ENCODE measurements around the gene SNAP91. TPM values are rescaled to one million over a fixed set of nuclear protein-coding genes. Genes with fewer than 3 reads are reported as not detected.
"Not testable (repeated sequence)": the region's sequence is repeated elsewhere in the genome, so short reads cannot be mapped to it uniquely, and the experiment has no call there.

The SNAP91 gene, protein sequence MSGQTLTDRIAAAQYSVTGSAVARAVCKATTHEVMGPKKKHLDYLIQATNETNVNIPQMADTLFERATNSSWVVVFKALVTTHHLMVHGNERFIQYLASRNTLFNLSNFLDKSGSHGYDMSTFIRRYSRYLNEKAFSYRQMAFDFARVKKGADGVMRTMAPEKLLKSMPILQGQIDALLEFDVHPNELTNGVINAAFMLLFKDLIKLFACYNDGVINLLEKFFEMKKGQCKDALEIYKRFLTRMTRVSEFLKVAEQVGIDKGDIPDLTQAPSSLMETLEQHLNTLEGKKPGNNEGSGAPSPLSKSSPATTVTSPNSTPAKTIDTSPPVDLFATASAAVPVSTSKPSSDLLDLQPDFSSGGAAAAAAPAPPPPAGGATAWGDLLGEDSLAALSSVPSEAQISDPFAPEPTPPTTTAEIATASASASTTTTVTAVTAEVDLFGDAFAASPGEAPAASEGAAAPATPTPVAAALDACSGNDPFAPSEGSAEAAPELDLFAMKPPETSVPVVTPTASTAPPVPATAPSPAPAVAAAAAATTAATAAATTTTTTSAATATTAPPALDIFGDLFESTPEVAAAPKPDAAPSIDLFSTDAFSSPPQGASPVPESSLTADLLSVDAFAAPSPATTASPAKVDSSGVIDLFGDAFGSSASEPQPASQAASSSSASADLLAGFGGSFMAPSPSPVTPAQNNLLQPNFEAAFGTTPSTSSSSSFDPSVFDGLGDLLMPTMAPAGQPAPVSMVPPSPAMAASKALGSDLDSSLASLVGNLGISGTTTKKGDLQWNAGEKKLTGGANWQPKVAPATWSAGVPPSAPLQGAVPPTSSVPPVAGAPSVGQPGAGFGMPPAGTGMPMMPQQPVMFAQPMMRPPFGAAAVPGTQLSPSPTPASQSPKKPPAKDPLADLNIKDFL
- not detected in 2 replicates for total RNA-seq

DNA sequence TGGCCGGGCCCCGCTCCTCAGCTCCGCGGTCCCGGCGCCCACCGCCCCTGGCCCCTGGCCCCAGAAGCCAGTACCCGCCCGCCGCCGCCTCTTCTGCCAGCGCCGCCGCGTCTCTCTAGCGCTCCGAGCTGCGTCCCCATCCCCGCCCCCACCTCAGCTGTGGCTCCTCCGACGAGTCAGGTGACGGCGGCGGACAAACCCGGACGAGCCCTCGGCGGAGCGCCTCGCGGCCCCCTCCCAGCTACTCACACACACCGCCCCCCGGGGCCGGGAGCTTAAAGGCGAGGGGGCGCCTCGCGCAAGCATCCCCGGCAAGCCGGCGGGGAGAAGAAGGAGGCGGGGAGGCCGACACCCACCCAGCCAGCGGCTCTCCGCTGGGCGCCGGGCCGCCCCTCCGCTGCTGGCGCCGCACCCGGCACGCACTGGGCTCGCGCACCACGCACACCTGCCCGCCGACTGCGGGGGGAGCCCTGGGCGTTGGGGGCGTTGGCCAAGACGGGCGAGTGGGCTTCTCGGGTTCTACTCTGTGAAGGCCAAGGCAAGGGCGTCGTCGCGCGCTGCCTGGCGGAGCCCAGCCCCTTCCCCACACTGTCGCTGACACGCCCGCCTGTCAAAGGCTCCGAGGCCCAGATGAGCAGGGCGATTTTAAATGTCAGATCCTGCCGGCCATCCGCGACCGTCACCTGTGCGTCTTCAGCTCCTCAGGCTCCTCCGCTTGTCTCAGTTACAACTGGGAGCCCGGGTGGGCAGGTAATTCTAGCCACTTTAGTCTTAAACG lies at the start of gene SNAP91:
Gene SNAP91 (minus strand): TSS at position 132 of the 778 bp plus-strand sequence. CDS start 1,174 bp downstream, outside the sequence.
- Mint-ChIP-seq H3K4me3 (peak within 1 kb of the TSS; percentile 55), H3K36me3 (ENCODE audit: low read depth) (no peaks in the 10 kb centered on the region), H3K27ac (no peak within 1 kb of the TSS), H3K9me3 (peaks cover 4% of the 10 kb centered on the region), H3K27me3 (peaks cover 39% of the 10 kb centered on the region), H3K4me1 (no peaks in the 10 kb centered on the region)
- DNase-seq, result no peak
- intact Hi-C loops (cut with micrococcal nuclease), result loop anchor here (10.0 kb wide), 1 partner anchor 1056 kb away; the partner anchor contains the start of gene TBX18

DNA sequence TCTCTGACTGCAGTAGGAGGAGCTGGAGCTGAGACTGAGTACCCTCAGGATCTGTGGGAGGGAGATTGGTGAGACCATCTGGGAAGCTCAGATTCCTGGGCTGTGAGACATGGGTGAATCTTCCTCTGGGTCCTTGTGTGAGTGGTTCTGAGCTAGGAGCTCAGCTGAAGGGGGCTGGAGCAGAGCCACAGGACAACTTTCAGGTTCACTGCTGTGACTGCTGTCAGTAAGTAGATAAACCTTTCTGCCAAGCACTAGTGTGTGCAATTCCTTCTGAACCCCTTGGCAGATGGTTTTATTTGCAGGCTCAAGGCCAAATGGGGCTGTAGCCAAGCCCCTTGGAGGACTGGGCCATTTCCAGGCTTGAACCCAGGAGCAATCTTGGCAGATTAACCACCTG lies 49.6 kb upstream of the SNAP91 start:
- Mint-ChIP-seq H3K4me1 (no peaks in the 10 kb centered on the region), H3K9me3 (peaks cover 9% of the 10 kb centered on the region)
- DNase-seq, result no peak

DNA sequence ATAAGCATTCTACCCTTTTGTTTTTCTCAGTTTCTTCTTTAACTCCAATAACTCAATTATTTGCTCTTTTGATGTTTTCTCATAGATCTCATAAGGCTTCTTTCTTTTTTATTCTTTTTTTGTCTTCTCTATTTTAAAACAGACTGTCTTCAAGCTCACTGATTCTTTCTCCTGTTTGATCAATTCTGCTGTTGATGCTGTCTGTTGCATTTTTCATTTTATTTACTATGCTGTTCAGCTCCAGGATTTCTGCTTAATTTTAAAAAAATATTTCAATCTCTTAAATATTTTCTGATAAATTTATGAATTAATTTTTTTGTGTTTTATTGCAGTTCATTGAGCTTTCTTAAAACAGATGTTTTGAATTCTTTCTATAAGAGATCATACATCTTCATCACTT lies 48.1 kb upstream of the SNAP91 start:
- Mint-ChIP-seq H3K4me1 (no peaks in the 10 kb centered on the region), H3K9me3 (peaks cover 9% of the 10 kb centered on the region), H3K27ac (no peak overlapping the region), H3K27me3 (no peaks in the 10 kb centered on the region), H3K4me3 (no peak overlapping the region), H3K36me3 (ENCODE audit: low read depth) (no peaks in the 10 kb centered on the region)
- DNase-seq, result no peak
- intact Hi-C loops (cut with micrococcal nuclease), result no loop called here

More for the DNA sequence above, 49.6 kb upstream of the SNAP91 start:
- no peak overlapping the region for H3K27ac Mint-ChIP-seq
- intact Hi-C loops (cut with micrococcal nuclease), result no loop called here
- no peaks in the 10 kb centered on the region for H3K27me3 Mint-ChIP-seq
- H3K36me3 Mint-ChIP-seq (ENCODE audit: low read depth), result no peaks in the 10 kb centered on the region
- no peak overlapping the region for H3K4me3 Mint-ChIP-seq

DNA sequence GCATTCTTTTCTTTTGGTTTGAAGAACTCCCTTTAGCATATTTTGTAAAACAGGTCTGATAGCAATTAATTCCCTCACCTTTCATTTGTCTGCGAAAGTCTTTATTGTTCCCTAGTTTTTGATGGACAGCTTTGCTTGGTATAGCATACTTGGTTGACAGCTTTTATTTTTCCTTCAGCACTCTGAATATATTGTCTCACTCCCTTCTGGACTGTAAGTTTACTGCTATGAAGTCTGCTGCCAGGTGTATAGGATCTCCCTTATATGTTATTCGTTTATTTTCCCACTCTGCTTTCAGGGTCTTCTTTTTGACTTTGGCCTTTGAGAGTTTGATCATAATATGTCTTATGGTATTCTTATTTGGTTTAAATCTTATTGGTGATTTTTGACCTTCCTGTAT lies 47.7 kb upstream of the SNAP91 start:
- no peak for DNase-seq
- H3K9me3 Mint-ChIP-seq, result peaks cover 9% of the 10 kb centered on the region
- H3K4me1 Mint-ChIP-seq, result no peaks in the 10 kb centered on the region
- intact Hi-C loops (cut with micrococcal nuclease), result no loop called here
- no peaks in the 10 kb centered on the region for H3K36me3 Mint-ChIP-seq (ENCODE audit: low read depth)
- no peak overlapping the region for H3K4me3 Mint-ChIP-seq
- H3K27me3 Mint-ChIP-seq, result no peaks in the 10 kb centered on the region
- no peak overlapping the region for H3K27ac Mint-ChIP-seq

DNA sequence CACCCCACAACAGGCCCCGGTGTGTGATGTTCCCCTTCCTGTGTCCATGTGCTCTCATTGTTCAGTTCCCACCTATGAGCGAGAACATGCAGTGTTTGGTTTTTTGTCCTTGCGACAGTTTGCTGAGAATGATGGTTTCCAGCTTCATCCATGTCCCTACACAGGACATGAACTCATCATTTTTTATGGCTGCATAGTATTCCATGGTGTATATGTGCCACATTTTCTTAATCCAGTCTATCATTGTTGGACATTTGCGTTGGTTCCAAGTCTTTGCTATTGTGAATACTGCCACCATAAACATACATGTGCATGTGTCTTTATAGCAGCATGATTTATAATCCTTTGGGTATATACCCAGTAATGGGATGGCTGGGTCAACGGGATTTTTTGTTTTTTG lies 43.5 kb upstream of the SNAP91 start:
- H3K9me3 Mint-ChIP-seq; H3K36me3 Mint-ChIP-seq (ENCODE audit: low read depth); H3K27ac Mint-ChIP-seq; H3K27me3 Mint-ChIP-seq; H3K4me3 Mint-ChIP-seq; intact Hi-C loops (cut with micrococcal nuclease); DNase-seq; H3K4me1 Mint-ChIP-seq: not testable (repeated sequence)

DNA sequence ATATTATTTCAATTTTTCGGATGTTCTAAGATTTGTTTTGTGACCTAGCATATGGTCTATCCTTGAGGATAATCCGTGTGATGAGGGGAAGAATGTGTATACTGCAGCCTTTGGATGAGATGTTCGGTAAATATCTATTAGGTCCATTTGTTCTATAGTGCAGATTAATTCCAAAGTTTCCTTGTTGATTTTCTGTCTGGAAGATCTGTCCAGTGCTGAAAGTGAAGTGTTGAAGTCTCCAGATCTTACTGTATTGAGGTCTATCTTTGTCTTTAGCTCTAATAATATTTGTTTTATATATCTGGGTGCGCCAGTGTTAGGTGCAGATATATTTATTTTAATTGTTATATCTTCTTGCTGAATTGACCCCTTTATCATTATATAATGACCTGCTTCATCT lies 32.2 kb upstream of the SNAP91 start:
- Mint-ChIP-seq H3K4me3 (no peak overlapping the region), H3K36me3 (ENCODE audit: low read depth) (no peaks in the 10 kb centered on the region), H3K4me1 (no peaks in the 10 kb centered on the region), H3K27me3 (no peaks in the 10 kb centered on the region), H3K9me3 (no peaks in the 10 kb centered on the region), H3K27ac (no peak overlapping the region)
- no peak for DNase-seq
- intact Hi-C loops (cut with micrococcal nuclease), result no loop called here

DNA sequence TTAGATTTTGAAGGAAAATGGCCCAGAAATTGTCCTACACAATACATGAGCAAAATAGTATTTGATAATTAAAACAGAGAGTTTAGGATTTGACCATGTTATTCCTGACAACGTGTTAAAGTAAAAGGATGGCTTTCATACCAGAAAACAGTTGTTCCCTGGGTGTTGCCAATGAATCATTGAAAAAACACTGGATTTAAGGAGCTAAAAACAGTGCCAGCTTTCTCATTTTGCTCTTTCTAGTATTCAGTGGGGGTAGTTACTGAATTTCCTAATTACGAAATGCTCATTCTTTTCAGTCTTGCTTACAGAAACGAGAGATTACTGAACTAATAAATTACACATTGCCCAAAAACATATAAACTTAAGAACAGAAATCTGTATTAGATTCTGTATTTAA lies 26.6 kb upstream of the SNAP91 start:
- no peak overlapping the region for H3K4me3 Mint-ChIP-seq
- H3K27ac Mint-ChIP-seq, result no peak overlapping the region
- no peaks in the 10 kb centered on the region for H3K27me3 Mint-ChIP-seq
- DNase-seq, result no peak
- no peaks in the 10 kb centered on the region for H3K9me3 Mint-ChIP-seq
- intact Hi-C loops (cut with micrococcal nuclease), result no loop called here
- no peaks in the 10 kb centered on the region for H3K4me1 Mint-ChIP-seq
- H3K36me3 Mint-ChIP-seq (ENCODE audit: low read depth), result no peaks in the 10 kb centered on the region

DNA sequence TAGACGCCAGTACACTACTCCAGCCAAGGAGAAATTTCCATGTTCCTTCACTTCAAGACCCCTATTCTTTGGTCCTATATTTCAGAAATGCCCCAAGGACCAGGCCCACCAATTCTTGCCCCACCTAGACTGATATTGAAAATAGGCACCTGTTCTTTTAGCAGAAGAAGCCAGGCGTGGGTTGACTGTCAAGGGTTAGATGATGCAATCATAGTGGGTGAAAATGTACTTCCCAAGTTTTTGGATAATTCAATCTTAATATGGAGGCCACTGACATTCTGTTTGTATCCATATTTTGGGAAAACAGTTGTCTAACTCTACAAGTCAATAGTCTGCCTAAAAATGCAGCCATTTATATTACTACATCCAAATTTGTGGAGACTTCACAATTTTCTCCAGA lies 21.0 kb upstream of the SNAP91 start:
- H3K36me3 Mint-ChIP-seq (ENCODE audit: low read depth), result no peaks in the 10 kb centered on the region
- H3K9me3 Mint-ChIP-seq, result no peaks in the 10 kb centered on the region
- no peaks in the 10 kb centered on the region for H3K27me3 Mint-ChIP-seq
- H3K4me1 Mint-ChIP-seq, result no peaks in the 10 kb centered on the region
- no peak for DNase-seq
- no peak overlapping the region for H3K4me3 Mint-ChIP-seq
- intact Hi-C loops (cut with micrococcal nuclease), result no loop called here
- H3K27ac Mint-ChIP-seq, result no peak overlapping the region

DNA sequence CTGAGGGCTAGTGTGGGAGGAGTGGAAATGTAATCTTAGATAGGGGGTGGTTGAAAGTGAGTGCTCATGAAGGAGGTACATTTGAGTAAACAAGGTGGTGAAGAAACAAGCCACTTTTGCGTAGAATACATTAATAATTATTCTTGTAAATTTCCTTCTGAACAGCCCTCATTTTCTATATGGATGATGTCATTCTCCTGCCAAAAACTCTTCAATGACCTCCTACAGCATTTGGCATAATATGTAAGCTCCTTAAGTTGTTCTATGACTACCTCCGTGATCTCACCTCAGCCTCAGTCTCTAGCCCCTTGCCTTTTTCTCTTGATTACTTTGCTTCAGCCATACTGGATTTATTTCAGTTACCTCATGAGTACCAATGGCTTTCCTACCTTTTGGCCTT lies 14.0 kb upstream of the SNAP91 start:
- Mint-ChIP-seq H3K9me3 (no peaks in the 10 kb centered on the region), H3K4me1 (no peaks in the 10 kb centered on the region), H3K4me3 (no peak overlapping the region), H3K27ac (no peak overlapping the region), H3K27me3 (no peaks in the 10 kb centered on the region), H3K36me3 (ENCODE audit: low read depth) (no peaks in the 10 kb centered on the region)
- no peak for DNase-seq
- intact Hi-C loops (cut with micrococcal nuclease), result no loop called here

DNA sequence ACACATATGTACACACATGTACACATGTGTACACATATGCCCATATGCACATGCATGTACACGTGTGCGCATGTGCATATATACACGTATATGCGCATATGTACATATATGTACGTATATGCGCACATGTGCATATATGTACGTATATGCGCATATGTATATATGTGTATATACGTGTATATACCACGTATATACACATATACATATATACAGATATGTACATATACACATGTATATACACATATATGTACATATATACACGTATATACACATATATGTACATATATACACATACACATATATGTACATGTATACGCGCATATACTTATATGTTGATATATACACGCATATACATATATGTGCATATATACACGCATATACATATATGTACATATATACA lies 8.9 kb upstream of the SNAP91 start:
- no peak for DNase-seq
- no peaks in the 10 kb centered on the region for H3K4me1 Mint-ChIP-seq
- no peak overlapping the region for H3K4me3 Mint-ChIP-seq
- H3K27ac Mint-ChIP-seq, result no peak overlapping the region
- H3K27me3 Mint-ChIP-seq, result no peaks in the 10 kb centered on the region
- H3K9me3 Mint-ChIP-seq, result no peaks in the 10 kb centered on the region
- H3K36me3 Mint-ChIP-seq (ENCODE audit: low read depth), result no peaks in the 10 kb centered on the region
- intact Hi-C loops (cut with micrococcal nuclease), result no loop called here

DNA sequence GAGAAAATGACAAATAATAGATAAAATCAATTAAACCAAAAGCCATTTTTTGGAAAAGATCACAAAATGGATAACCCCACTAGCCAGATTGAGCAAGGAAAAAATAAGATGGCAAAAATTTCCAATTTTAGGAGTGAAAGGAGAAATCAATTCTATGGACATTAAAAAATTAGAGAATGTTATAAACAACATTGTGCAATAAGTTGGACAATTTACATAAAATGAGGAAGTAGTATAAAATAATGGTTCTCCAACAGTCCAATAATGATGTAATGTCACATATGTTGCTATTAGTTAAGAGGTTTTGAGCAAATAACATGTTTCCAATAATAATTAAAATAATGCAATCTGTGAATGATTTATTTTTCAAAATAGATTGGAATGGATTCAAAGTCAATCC lies 3.1 kb upstream of the SNAP91 start:
- Mint-ChIP-seq H3K4me1 (no peaks in the 10 kb centered on the region), H3K36me3 (ENCODE audit: low read depth) (no peaks in the 10 kb centered on the region), H3K4me3 (no peak overlapping the region), H3K27ac (no peak overlapping the region), H3K9me3 (peaks cover 4% of the 10 kb centered on the region), H3K27me3 (peaks cover 27% of the 10 kb centered on the region)
- no peak for DNase-seq
- intact Hi-C loops (cut with micrococcal nuclease), result no loop called here

DNA sequence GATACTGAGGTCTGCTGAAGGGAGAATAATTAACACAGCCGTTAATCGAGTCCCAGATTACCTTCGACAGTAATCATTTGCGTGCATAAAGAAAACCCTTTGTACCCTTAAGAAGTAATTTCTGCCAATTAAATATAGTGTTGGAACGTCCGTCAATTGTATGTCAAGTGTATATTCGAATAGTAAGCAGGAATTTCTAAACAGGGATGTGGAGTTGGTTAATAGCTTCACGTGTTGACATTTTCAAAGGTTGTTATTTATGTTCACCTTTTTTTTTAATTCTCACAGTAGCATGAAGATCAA lies 798 bp upstream of the SNAP91 start:
- intact Hi-C loops (cut with micrococcal nuclease), result loop anchor here (10.0 kb wide), 1 partner anchor 1055 kb away; the partner anchor contains the start of gene TBX18
- Mint-ChIP-seq H3K27ac (no peak overlapping the region), H3K27me3 (peaks cover 39% of the 10 kb centered on the region), H3K36me3 (ENCODE audit: low read depth) (no peaks in the 10 kb centered on the region), H3K4me1 (no peaks in the 10 kb centered on the region), H3K4me3 (no peak overlapping the region), H3K9me3 (peaks cover 4% of the 10 kb centered on the region)
- no peak for DNase-seq

DNA sequence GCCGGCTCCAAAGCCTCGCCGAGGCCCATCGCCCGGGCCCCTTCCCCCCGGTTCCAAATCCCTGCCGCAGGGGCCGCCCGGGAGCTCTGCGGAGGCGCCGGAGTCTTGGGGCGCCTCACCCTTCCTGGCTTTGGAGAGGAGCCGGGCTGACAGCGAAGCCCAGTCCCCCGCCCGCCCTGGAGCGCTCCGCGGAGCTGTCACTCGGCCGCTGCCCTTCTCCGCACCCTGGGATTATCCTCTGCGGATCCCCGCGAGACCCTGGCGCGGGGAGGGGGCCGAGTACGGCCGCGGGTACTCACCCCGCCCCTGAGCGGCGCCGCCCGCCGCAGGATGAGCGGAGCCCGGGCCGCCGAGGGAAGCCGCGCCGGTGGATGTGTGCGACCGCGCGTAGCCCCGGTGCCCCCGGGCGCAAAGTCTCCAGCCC lies 343 bp downstream of the SNAP91 start:
- H3K36me3 Mint-ChIP-seq (ENCODE audit: low read depth), result no peaks in the 10 kb centered on the region
- H3K9me3 Mint-ChIP-seq, result peaks cover 4% of the 10 kb centered on the region
- no peak overlapping the region for H3K4me3 Mint-ChIP-seq
- DNase-seq, result no peak
- H3K27ac Mint-ChIP-seq, result no peak overlapping the region
- intact Hi-C loops (cut with micrococcal nuclease), result loop anchor here (10.0 kb wide), 1 partner anchor 1056 kb away; the partner anchor contains the start of gene TBX18
- H3K27me3 Mint-ChIP-seq, result peaks cover 39% of the 10 kb centered on the region
- H3K4me1 Mint-ChIP-seq, result no peaks in the 10 kb centered on the region

Measured in activated CD4-positive, alpha-beta T cell treated with anti-CD3 and anti-CD28 coated beads, Interleukin-2, amount 10 ng/mL, durations not matched to agents 24 days and 14 days (primary cell).